WTC11 (cell line): ENCODE data around the gene CHEK2. TPM values are rescaled to one million over a fixed set of nuclear protein-coding genes. Genes with fewer than 3 reads are reported as not detected.

Source experiments
- ATAC-seq: fragments of 200-7000 bp; cut with Tn5 transposase; 2 replicates; pipeline ENCODE4 v1.10.0; 2021; ENCODE audit warnings: mild to moderate bottlenecking, moderate library complexity
- CTCF ChIA-PET: fragments of 300-600 bp; sonication (Branson Sonifier 250); formaldehyde crosslinking; loops from one replicate; lab custom pipeline; 2021; ENCODE audit warnings: antibody characterized with exemption; lab: Charles Lee
- POLR2A ChIA-PET: fragments of 350-600 bp; sonication (Branson Sonifier 250); formaldehyde crosslinking; loops from one replicate; lab custom pipeline; 2021; ENCODE audit warnings: antibody characterized with exemption; lab: Charles Lee
- DNase-seq: peaks from one replicate; pipeline ENCODE4 v3.0.0; 2021; ENCODE audit warnings: low spot score
- H3K27ac Mint-ChIP-seq: 2 replicates; pipeline ENCODE4 v1.8.0; 2021; ENCODE audit warnings: mixed read lengths
- H3K27me3 Mint-ChIP-seq: 2 replicates; pipeline ENCODE4 v1.8.0; 2021; ENCODE audit warnings: low read depth, mild to moderate bottlenecking, moderate library complexity, mixed read lengths
- H3K36me3 Mint-ChIP-seq: 2 replicates; pipeline ENCODE4 v1.8.0; 2021; ENCODE audit warnings: mixed read lengths
- H3K4me1 Mint-ChIP-seq: 2 replicates; pipeline ENCODE4 v1.8.0; 2022; ENCODE audit warnings: mixed read lengths
- H3K4me3 Mint-ChIP-seq: 2 replicates; pipeline ENCODE4 v1.8.0; 2021; ENCODE audit warnings: mild to moderate bottlenecking, moderate library complexity, mixed read lengths
- H3K9me3 Mint-ChIP-seq: 2 replicates; pipeline ENCODE4 v1.8.0; 2021; ENCODE audit warnings: mixed read lengths
- ARID4B ChIP-seq: sonication (generic); formaldehyde crosslinking; IDR thresholded peaks from 2 replicates; pipeline ENCODE4 v1.8.0; 2023; ENCODE audit warnings: missing genetic modification reagents, mild to moderate bottlenecking, borderline replicate concordance
- ATF6 ChIP-seq: sonication (generic); formaldehyde crosslinking; IDR thresholded peaks from 2 replicates; pipeline ENCODE4 v1.8.1; 2023; ENCODE audit warnings: mild to moderate bottlenecking, missing genetic modification reagents
- CREB1 ChIP-seq: sonication (generic); formaldehyde crosslinking; IDR thresholded peaks from 2 replicates; pipeline ENCODE4 v1.8.0; 2023; ENCODE audit warnings: mild to moderate bottlenecking, missing genetic modification reagents
- CREM ChIP-seq: sonication (generic); formaldehyde crosslinking; IDR thresholded peaks from 2 replicates; pipeline ENCODE4 v1.8.1; 2022; ENCODE audit warnings: mild to moderate bottlenecking, missing genetic modification reagents, moderate library complexity
- E2F4 ChIP-seq: sonication (generic); formaldehyde crosslinking; IDR thresholded peaks from 2 replicates; pipeline ENCODE4 v1.8.1; 2022; ENCODE audit warnings: low read depth, mild to moderate bottlenecking, moderate library complexity, missing genetic modification reagents, borderline replicate concordance
- E2F5 ChIP-seq: sonication (generic); formaldehyde crosslinking; IDR thresholded peaks from 2 replicates; pipeline ENCODE4 v1.8.1; 2022; ENCODE audit warnings: mild to moderate bottlenecking, moderate library complexity, missing genetic modification reagents
- FOXJ3 ChIP-seq: sonication (generic); formaldehyde crosslinking; IDR thresholded peaks from 2 replicates; pipeline ENCODE4 v1.9.0; 2021; ENCODE audit warnings: missing genetic modification reagents, mild to moderate bottlenecking, borderline replicate concordance
- GRHL2 ChIP-seq: fragments of 250-450 bp; sonication (Bioruptor Pico); IDR thresholded peaks from 2 replicates; pipeline ENCODE4 v1.8.0; 2022; ENCODE audit warnings: mild to moderate bottlenecking, moderate library complexity; ENCODE audit not compliant: insufficient replicate concordance, severe bottlenecking
- HMGXB4 ChIP-seq: sonication (generic); formaldehyde crosslinking; IDR thresholded peaks from 2 replicates; pipeline ENCODE4 v1.8.1; 2023; ENCODE audit warnings: mild to moderate bottlenecking, moderate library complexity, missing genetic modification reagents
- MAX ChIP-seq: sonication (generic); formaldehyde crosslinking; IDR thresholded peaks from 2 replicates; pipeline ENCODE4 v1.8.0; 2022; ENCODE audit warnings: mild to moderate bottlenecking, missing genetic modification reagents
- MXD4 ChIP-seq: fragments of 250-450 bp; sonication (Bioruptor Pico); IDR thresholded peaks from 2 replicates; pipeline ENCODE4 v1.8.0; 2021; ENCODE audit warnings: mild to moderate bottlenecking, moderate library complexity, borderline replicate concordance
- MYBL2 ChIP-seq: sonication (generic); formaldehyde crosslinking; IDR thresholded peaks from 2 replicates; pipeline ENCODE4 v1.8.1; 2023; ENCODE audit warnings: mild to moderate bottlenecking, moderate library complexity, missing genetic modification reagents
- RORB ChIP-seq: fragments of 250-450 bp; sonication (Bioruptor Pico); IDR thresholded peaks from 2 replicates; pipeline ENCODE4 v1.9.0; 2021; ENCODE audit warnings: mild to moderate bottlenecking
- ZBTB43 ChIP-seq: sonication (generic); formaldehyde crosslinking; IDR thresholded peaks from 2 replicates; pipeline ENCODE4 v1.8.1; 2023; ENCODE audit warnings: mild to moderate bottlenecking, missing genetic modification reagents
- ZMAT4 ChIP-seq: fragments of 250-450 bp; sonication (Bioruptor Pico); IDR thresholded peaks from 2 replicates; pipeline ENCODE4 v1.9.0; 2021; ENCODE audit warnings: mild to moderate bottlenecking
- ZNF232 ChIP-seq: sonication (generic); formaldehyde crosslinking; IDR thresholded peaks from 2 replicates; pipeline ENCODE4 v1.8.0; 2022; ENCODE audit warnings: mild to moderate bottlenecking, missing genetic modification reagents
- ZNF512 ChIP-seq: sonication (generic); formaldehyde crosslinking; IDR thresholded peaks from 2 replicates; pipeline ENCODE4 v1.8.1; 2022; ENCODE audit warnings: missing genetic modification reagents, borderline replicate concordance
- total RNA-seq: library from RNA; stranded (reverse); gene quantifications from 3 replicates; pipeline ENCODE4 v1.2.3, GENCODE V29; 2021

The CHEK2 gene
- total RNA-seq, 1 experiment from 2014 or later = 124 TPM

GRCh38 chr22:28791124-28791523 lies 49.5 kb upstream of the CHEK2 start:
- POLR2A ChIA-PET = no interaction called here

GRCh38 chr22:28788601-28789000 lies 47.0 kb upstream of the CHEK2 start:
- CTCF ChIA-PET = no interaction called here
- TF ChIP-seq ARID4B (CRISPR knock-in tag) (no peak), ZMAT4 (no peak), MYBL2 (CRISPR knock-in tag) (no peak), ZBTB43 (no peak), ATF6 (no peak), E2F5 (CRISPR knock-in tag) (no peak), FOXJ3 (CRISPR knock-in tag) (no peak), ZNF512 (CRISPR knock-in tag) (no peak), RORB (no peak)

More at GRCh38 chr22:28791124-28791523, 49.5 kb upstream of the CHEK2 start:
- CTCF ChIA-PET = interaction anchor here (0.6 kb wide), 1 partner anchor 51 kb away, joined by 3 read pairs; no protein-coding TSS in a partner anchor
- DNase-seq = no peak
- Mint-ChIP-seq H3K4me3 (no peak overlapping the region), H3K36me3 (peaks cover 52% of the 10 kb centered on the region), H3K27me3 (no peaks in the 10 kb centered on the region), H3K4me1 (no peaks in the 10 kb centered on the region), H3K9me3 (no peaks in the 10 kb centered on the region), H3K27ac (no peak overlapping the region)
- TF ChIP-seq CREM (no peak), MXD4 (CRISPR knock-in tag) (no peak), MAX (CRISPR knock-in tag) (no peak), E2F4 (CRISPR knock-in tag) (no peak), HMGXB4 (no peak), ZNF232 (CRISPR knock-in tag) (no peak), GRHL2 (CRISPR knock-in tag) (no peak), CREB1 (no peak)
- ATAC-seq = no peak

More at GRCh38 chr22:28788601-28789000, 47.0 kb upstream of the CHEK2 start:
- Mint-ChIP-seq H3K4me3 (no peak overlapping the region), H3K4me1 (no peaks in the 10 kb centered on the region), H3K27me3 (no peaks in the 10 kb centered on the region), H3K27ac (peak overlapping the region; percentile 44; the same call in 1 of the 2 replicates), H3K36me3 (peaks cover 52% of the 10 kb centered on the region), H3K9me3 (no peaks in the 10 kb centered on the region)
- POLR2A ChIA-PET = no interaction called here
- DNase-seq (no peak), ATAC-seq (no peak)
